H1 (cell line): ENCODE measurements around the gene KIF22. TPM values are rescaled to one million over a fixed set of nuclear protein-coding genes. Genes with fewer than 3 reads are reported as not detected.

Experiments used
- CHD7 ChIP-seq: fragments of 300-600 bp; sonication (generic); IDR thresholded peaks from 2 replicates; pipeline ENCODE4 v1.7.1; 2012; ENCODE audit warnings: low read length, moderate library complexity, mild to moderate bottlenecking, inconsistent platforms; ENCODE audit not compliant: insufficient replicate concordance
- SP4 ChIP-seq: IDR thresholded peaks from 2 replicates; pipeline ENCODE4 v1.6.1; 2012; ENCODE audit warnings: low read length, inconsistent platforms
- USF2 ChIP-seq: IDR thresholded peaks from 2 replicates; pipeline ENCODE4 v1.6.1; 2011; ENCODE audit warnings: low read length, improper control_type of control experiment
- polyA plus RNA-seq, 7 experiments: library from polyadenylated mRNA; depleted of rRNA in 3 of 7; stranded (reverse) in 5 of 7; unstranded in 2 of 7; fragments of >200 nt in 5 of 7; fragments of 200-250 nt in 2 of 7; gene quantifications; 1 replicate in 5 of 7; 2 replicates in 1 of 7; 4 replicates in 1 of 7; pipeline versions ENCODE4 v1.2.1 to v1.2.3, GENCODE V29; 2011 to 2013; ENCODE audit warnings: missing spikeins in 2 of 7, mixed read lengths in 2 of 7
- total RNA-seq: library from RNA; stranded (reverse); fragmentation: NEBNext Ultra II Directional; extraction: Animal tissue kit (Norgen Biotek cat#: 25700); gene quantifications from 2 replicates; pipeline ENCODE4 v1.2.1, GENCODE V29; 2021

KIF22 gene
- total and polyA plus RNA-seq, 2 of the 8 experiments (the other 6 are each of a cell fraction or from before 2014, with no cell fraction given), result 139 to 142 TPM

- TF ChIP-seq CHD7 (no peak), USF2 (no peak), SP4 (no peak)
Observed at GRCh38 chr16:29843931-29844330, 53.4 kb downstream of the KIF22 start (continued).
